HepG2 (cell line): ENCODE results near the gene KLHDC4. TPM values are rescaled to one million over a fixed set of nuclear protein-coding genes. Genes with fewer than 3 reads are reported as not detected.

Experiments
- ATAC-seq: fragments of 200-7000 bp; cut with Tn5 transposase; 3 replicates; pipeline ENCODE4 v1.9.1; 2020; ENCODE audit warnings: mild to moderate bottlenecking, moderate library complexity
- BruUV-seq: library from RNA; stranded (reverse); fragments of 400-500 nt; replicated peaks from 2 replicates; lab custom pipeline; 2021; lab: Mats Ljungman, UMichigan
- CTCF ChIA-PET: fragments of 300-600 bp; formaldehyde crosslinking; extraction: SDS; loops from one replicate; lab custom pipeline; 2021; ENCODE audit warnings: low total read pairs, inconsistent platforms, low intra/inter-chr PET ratio; lab: Yijun Ruan, JAX
- POLR2A ChIA-PET: fragments of 350-600 bp; sonication (Branson Sonifier 250); formaldehyde crosslinking; loops from one replicate; lab custom pipeline; 2020; ENCODE audit warnings: antibody characterized with exemption, inconsistent platforms; lab: Yijun Ruan, JAX
- DNase-seq: peaks from one replicate; pipeline ENCODE4 v3.0.0-alpha.2; 2015; ENCODE audit warnings: low spot score
- FAIRE-seq: peaks from 3 replicates; lab custom pipeline; 2011; peaks lifted over from hg19 to GRCh38; lab: Jason Lieb, UNC
- H2AFZ ChIP-seq: one replicate; pipeline ENCODE4 v1.6.1; 2011; ENCODE audit warnings: low read length, inconsistent platforms
- H3K27ac ChIP-seq: fragments of 300-600 bp; 3 replicates; pipeline ENCODE4 v1.8.0; 2011; ENCODE audit warnings: mixed run types, mild to moderate bottlenecking, mixed read lengths, low read length, inconsistent platforms; ENCODE audit not compliant: insufficient read depth; ENCODE audit errors: extremely low read length
- H3K27me3 ChIP-seq, 2 experiments: fragments of 200-600 bp in 1 of 2; 2 replicates in 1 of 2; 3 replicates in 1 of 2; pipeline versions ENCODE4 v1.6.0 to v1.8.0; 2011; ENCODE audit warnings: low read length in 2 of 2, mild to moderate bottlenecking in 2 of 2, moderate library complexity in 2 of 2, inconsistent platforms in 1 of 2; ENCODE audit not compliant: insufficient read depth in 2 of 2, control insufficient read depth in 1 of 2
- H3K36me3 ChIP-seq, 2 experiments: fragments of 200-600 bp in 1 of 2; replicated peaks in 1 of 2; 2 replicates in 1 of 2; 3 replicates in 1 of 2; pipeline versions ENCODE4 v1.5.1 to v1.8.0; 2011; ENCODE audit warnings: low read length in 2 of 2, inconsistent platforms in 1 of 2; ENCODE audit not compliant: insufficient read depth in 2 of 2, control insufficient read depth in 1 of 2
- H3K4me1 ChIP-seq: 2 replicates; pipeline ENCODE4 v1.5.1; 2012; ENCODE audit warnings: low read length, inconsistent platforms; ENCODE audit not compliant: insufficient read depth
- H3K4me2 ChIP-seq: 2 replicates; pipeline ENCODE4 v1.6.0; 2011; ENCODE audit warnings: low read depth, low read length, inconsistent platforms
- H3K4me3 ChIP-seq, 3 experiments: fragments of 200-600 bp in 1 of 3; sonication (generic), shearing (Covaris generic) in 1 of 3; replicated peaks in 1 of 3; 2 replicates each; pipeline ENCODE4 v1.5.1; 2011 to 2016; ENCODE audit warnings: low read length in 3 of 3, inconsistent platforms in 2 of 3, low read depth in 2 of 3, mild to moderate bottlenecking in 2 of 3, control low read depth in 1 of 3, mixed read lengths in 1 of 3; ENCODE audit not compliant: insufficient read depth in 1 of 3
- H3K79me2 ChIP-seq: one replicate; pipeline ENCODE4 v1.6.1; 2011; ENCODE audit warnings: low read length, inconsistent platforms; ENCODE audit not compliant: insufficient read depth
- H3K9ac ChIP-seq: 2 replicates; pipeline ENCODE4 v1.6.0; 2011; ENCODE audit warnings: mild to moderate bottlenecking, low read depth, low read length, inconsistent platforms; ENCODE audit not compliant: insufficient read depth
- H3K9me3 ChIP-seq: 2 replicates; pipeline ENCODE4 v1.5.1; 2012; ENCODE audit warnings: mild to moderate bottlenecking, low read length
- H4K20me1 ChIP-seq: 2 replicates; pipeline ENCODE4 v1.6.0; 2011; ENCODE audit warnings: inconsistent platforms, mild to moderate bottlenecking, low read length, moderate library complexity; ENCODE audit not compliant: insufficient read depth
- ARNT2 ChIP-seq: sonication (generic); formaldehyde crosslinking; IDR thresholded peaks from 2 replicates; pipeline ENCODE4 v1.8.0; 2022; ENCODE audit warnings: mild to moderate bottlenecking, low read depth, missing genetic modification reagents, moderate library complexity
- EHMT2 ChIP-seq: fragments of 200-600 bp; sonication (generic); IDR thresholded peaks from 2 replicates; pipeline ENCODE4 v1.7.0; 2017; ENCODE audit warnings: antibody characterized with exemption, low read depth, low read length, borderline replicate concordance
- GTF3A ChIP-seq: sonication (generic); formaldehyde crosslinking; conservative IDR thresholded peaks from 2 replicates; pipeline ENCODE4 v1.4.0; 2020; ENCODE audit warnings: mild to moderate bottlenecking, missing genetic modification reagents
- PITX1 ChIP-seq: sonication (generic); formaldehyde crosslinking; IDR thresholded peaks from 2 replicates; pipeline ENCODE4 v1.5.1; 2020; ENCODE audit warnings: mild to moderate bottlenecking, missing genetic modification reagents
- TEAD3 ChIP-seq: optimal IDR thresholded peaks from 2 replicates; pipeline ENCODE3; 2016; ENCODE audit warnings: borderline replicate concordance
- ZBTB10 ChIP-seq: sonication (generic); formaldehyde crosslinking; IDR thresholded peaks from 2 replicates; pipeline ENCODE4 v1.4.0; 2020; ENCODE audit warnings: missing genetic modification reagents, borderline replicate concordance
- ZNF530 ChIP-seq: sonication (generic); formaldehyde crosslinking; IDR thresholded peaks from 2 replicates; pipeline ENCODE4 v1.5.0; 2020; ENCODE audit warnings: low read depth, mild to moderate bottlenecking, missing genetic modification reagents
- ZNF740 ChIP-seq: sonication (generic); formaldehyde crosslinking; IDR thresholded peaks from 2 replicates; pipeline ENCODE4 v1.4.0; 2020; ENCODE audit warnings: missing genetic modification reagents
- WGBS: methylation state at CpG from one replicate; pipeline ENCODE4 v1.1.6; 2017; ENCODE audit warnings: low lambda C conversion rate; 5-methylcytosine and 5-hydroxymethylcytosine counted together
- in situ Hi-C: cut with HindIII; loops from 2 replicates; pipeline ENCODE4 v1.10.0; 2017; ENCODE audit warnings: low pct_unique_long_range_greater_than_20kb; ENCODE audit not compliant: extremely low pct_ligation_motif_present
- intact Hi-C: fragments of 100-400 bp; cut with micrococcal nuclease; formaldehyde crosslinking; loops from one replicate; pipeline ENCODE4 v1.10.0; 2022; ENCODE audit not compliant: unreplicated experiment
- polyA plus RNA-seq, 8 experiments: library from polyadenylated mRNA; depleted of rRNA in 3 of 8; stranded (reverse) in 7 of 8; unstranded in 1 of 8; fragments of >200 nt; fragmentation: Illumina TruSeq in 4 of 8; extraction: Trizol in 4 of 8; gene quantifications; 2 replicates each; pipeline versions ENCODE4 v1.2.1 to v1.2.3, GENCODE V29; 2011 to 2016; ENCODE audit warnings: low read depth in 4 of 8, missing spikeins in 1 of 8, mixed read lengths in 1 of 8; ENCODE audit not compliant: insufficient read depth in 1 of 8
- total RNA-seq, 5 experiments: library from RNA; depleted of rRNA; stranded (reverse); fragments of >200 nt; fragmentation: Illumina TruSeq; extraction: Trizol; gene quantifications; 2 replicates each; pipeline ENCODE4 v1.2.3, GENCODE V29; 2016; ENCODE audit warnings: low read depth in 1 of 5
- TF ChIP-seq, protein P1 (sequence below): sonication (generic); formaldehyde crosslinking; IDR thresholded peaks from 2 replicates; pipeline ENCODE4 v1.5.0; 2020; ENCODE audit warnings: mild to moderate bottlenecking, missing genetic modification reagents, moderate library complexity
- TF ChIP-seq, protein P2 (sequence below): sonication (generic); formaldehyde crosslinking; IDR thresholded peaks from 2 replicates; pipeline ENCODE4 v1.4.0; 2020; ENCODE audit warnings: missing genetic modification reagents

Gene KLHDC4
- total and polyA plus RNA-seq, 2 of the 13 experiments (the other 11 are each of a cell fraction or from before 2014, with no cell fraction given) = 18.7 to 31.8 TPM

- no TSS peak for BruUV-seq
These were observed 83.7 kb downstream of the KLHDC4 start for GRCh38 chr16:87681981-87682570.

More at GRCh38 chr16:87681981-87682570, 83.7 kb downstream of the KLHDC4 start:
- Histone ChIP-seq H3K9ac (no peak overlapping the region), H3K4me3 (no peak overlapping the region), H3K79me2 (no peaks in the 10 kb centered on the region), H3K4me2 (no peak overlapping the region), H3K27me3 (peaks cover 18 to 82% of the 10 kb centered on the region in 2 experiments), H3K27ac (no peak overlapping the region), H4K20me1 (peaks cover 3% of the 10 kb centered on the region; the same call in 1 of the 2 replicates), H3K9me3 (no peaks in the 10 kb centered on the region), H2AFZ (no peak overlapping the region), H3K36me3 (no peaks in the 10 kb centered on the region), H3K4me1 (peaks cover 6% of the 10 kb centered on the region)
- intact Hi-C loops (no loop called here), in situ Hi-C loops (no loop called here)
- peak; percentile 42 for DNase-seq
- ChIA-PET POLR2A (no interaction called here), CTCF (no interaction called here)
- ATAC-seq = peak; percentile 66
- WGBS = 17% methylated on average over 8 of the region's 9 CpGs
- FAIRE-seq = peak; percentile 75
- TF ChIP-seq EHMT2 = no peak
- TF ChIP-seq PITX1 (CRISPR knock-in tag) = peak; percentile 30; the same call in 1 of the 2 replicates
- peak; percentile 72; the same call in 1 of the 2 replicates for TF ChIP-seq ZNF740
- TF ChIP-seq GTF3A (CRISPR knock-in tag) = no peak
- no peak for TF ChIP-seq ARNT2 (CRISPR knock-in tag)
- no peak for TF ChIP-seq ZBTB10 (CRISPR knock-in tag)
- TF ChIP-seq, protein P1, sequence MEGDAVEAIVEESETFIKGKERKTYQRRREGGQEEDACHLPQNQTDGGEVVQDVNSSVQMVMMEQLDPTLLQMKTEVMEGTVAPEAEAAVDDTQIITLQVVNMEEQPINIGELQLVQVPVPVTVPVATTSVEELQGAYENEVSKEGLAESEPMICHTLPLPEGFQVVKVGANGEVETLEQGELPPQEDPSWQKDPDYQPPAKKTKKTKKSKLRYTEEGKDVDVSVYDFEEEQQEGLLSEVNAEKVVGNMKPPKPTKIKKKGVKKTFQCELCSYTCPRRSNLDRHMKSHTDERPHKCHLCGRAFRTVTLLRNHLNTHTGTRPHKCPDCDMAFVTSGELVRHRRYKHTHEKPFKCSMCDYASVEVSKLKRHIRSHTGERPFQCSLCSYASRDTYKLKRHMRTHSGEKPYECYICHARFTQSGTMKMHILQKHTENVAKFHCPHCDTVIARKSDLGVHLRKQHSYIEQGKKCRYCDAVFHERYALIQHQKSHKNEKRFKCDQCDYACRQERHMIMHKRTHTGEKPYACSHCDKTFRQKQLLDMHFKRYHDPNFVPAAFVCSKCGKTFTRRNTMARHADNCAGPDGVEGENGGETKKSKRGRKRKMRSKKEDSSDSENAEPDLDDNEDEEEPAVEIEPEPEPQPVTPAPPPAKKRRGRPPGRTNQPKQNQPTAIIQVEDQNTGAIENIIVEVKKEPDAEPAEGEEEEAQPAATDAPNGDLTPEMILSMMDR (CRISPR knock-in tag) = peak; percentile 47
- no peak for TF ChIP-seq TEAD3 (CRISPR knock-in tag)
- TF ChIP-seq, protein P2, sequence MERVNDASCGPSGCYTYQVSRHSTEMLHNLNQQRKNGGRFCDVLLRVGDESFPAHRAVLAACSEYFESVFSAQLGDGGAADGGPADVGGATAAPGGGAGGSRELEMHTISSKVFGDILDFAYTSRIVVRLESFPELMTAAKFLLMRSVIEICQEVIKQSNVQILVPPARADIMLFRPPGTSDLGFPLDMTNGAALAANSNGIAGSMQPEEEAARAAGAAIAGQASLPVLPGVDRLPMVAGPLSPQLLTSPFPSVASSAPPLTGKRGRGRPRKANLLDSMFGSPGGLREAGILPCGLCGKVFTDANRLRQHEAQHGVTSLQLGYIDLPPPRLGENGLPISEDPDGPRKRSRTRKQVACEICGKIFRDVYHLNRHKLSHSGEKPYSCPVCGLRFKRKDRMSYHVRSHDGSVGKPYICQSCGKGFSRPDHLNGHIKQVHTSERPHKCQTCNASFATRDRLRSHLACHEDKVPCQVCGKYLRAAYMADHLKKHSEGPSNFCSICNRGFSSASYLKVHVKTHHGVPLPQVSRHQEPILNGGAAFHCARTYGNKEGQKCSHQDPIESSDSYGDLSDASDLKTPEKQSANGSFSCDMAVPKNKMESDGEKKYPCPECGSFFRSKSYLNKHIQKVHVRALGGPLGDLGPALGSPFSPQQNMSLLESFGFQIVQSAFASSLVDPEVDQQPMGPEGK (CRISPR knock-in tag) = peak; percentile 47
- TF ChIP-seq ZNF530 = no peak
